DMS153 (cell line): Measurements from ENCODE around the gene MLKL.

Experiments used
- DNase-seq: peaks from one replicate; lab custom pipeline; 2025; lab: John Stamatoyannopoulos, UW

The MLKL gene

GRCh38 chr16:74650966-74651567 is 49.6 kb downstream of the MLKL start:
- no peak for DNase-seq

DNA sequence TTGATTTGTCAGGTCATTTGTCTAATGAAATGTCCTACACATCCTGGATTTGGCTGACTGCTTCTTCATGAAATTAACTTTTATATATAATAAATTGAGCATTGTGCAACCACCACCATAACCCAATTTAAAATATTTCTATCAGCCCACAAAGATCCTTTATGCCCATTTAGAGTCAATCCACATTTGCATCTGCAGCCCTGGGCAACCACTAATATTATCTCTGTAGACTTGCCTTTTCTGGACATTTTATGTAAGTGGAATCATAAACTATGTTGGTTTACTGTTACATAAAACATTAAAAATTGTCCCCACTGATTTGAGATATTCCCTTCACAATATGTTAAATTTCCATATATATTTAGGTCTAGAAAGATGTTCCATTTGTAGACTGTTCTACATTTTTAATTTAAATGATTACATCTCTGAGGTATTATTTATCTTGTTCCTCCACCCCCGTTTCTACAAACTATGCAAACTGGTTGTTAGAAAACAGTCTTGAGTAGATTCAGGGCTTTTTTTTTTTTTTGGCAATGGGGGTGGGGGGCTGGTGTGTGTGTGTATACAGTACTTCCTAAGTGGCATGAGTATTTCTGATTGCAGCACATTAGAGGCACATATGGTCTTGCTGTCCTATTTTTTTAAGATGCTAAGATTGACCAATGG is 50.7 kb downstream of the MLKL start:
- no peak for DNase-seq

- DNase-seq: no peak
Observed at GRCh38 chr16:74641969-74642368, 58.7 kb downstream of the MLKL start.

- no peak for DNase-seq
Observed at GRCh38 chr16:74637742-74638453, 62.8 kb downstream of the MLKL start.

GRCh38 chr16:74635303-74635702 is 65.4 kb downstream of the MLKL start:
- no peak for DNase-seq

GRCh38 chr16:74633686-74634085 is 67.0 kb downstream of the MLKL start:
- DNase-seq: no peak

- DNase-seq: no peak
Observed at GRCh38 chr16:74627506-74628220, 73.0 kb downstream of the MLKL start.

DNA sequence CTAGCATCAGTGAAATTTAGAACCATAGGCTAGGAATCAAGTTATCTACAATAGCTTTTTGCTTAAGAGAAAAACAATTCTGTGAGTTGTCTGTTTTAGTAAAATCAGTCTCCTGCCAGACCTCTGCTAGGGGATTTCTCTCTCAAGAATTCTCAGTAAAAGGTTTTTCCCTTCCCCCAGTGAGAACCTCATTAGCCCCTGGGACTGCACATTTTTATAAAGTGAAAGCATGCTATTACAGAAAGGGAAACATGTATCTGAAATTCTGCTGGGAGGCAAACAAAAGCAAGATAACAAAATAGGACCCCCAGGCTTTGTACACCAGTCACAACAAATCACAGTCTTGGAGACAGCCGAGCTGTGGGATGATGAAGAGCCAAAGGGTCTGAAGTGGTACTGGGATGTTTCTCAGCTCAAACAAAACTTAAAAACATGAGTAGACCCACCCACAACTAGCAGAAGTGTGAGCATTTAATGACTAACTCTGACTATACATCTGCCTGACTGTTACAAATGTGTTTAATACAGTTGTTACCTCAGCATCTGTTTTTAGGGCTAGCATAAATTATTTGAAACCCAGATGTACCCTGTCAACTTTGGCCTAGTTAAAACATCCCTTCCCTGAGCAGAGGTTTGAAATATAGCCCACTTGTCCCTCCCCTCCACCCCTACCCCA is 73.8 kb downstream of the MLKL start:
- DNase-seq: no peak

- DNase-seq: no peak
Observed at GRCh38 chr16:74625500-74626350, 74.9 kb downstream of the MLKL start.

- DNase-seq: no peak
Observed at GRCh38 chr16:74623839-74624235, 76.8 kb downstream of the MLKL start.

DNA sequence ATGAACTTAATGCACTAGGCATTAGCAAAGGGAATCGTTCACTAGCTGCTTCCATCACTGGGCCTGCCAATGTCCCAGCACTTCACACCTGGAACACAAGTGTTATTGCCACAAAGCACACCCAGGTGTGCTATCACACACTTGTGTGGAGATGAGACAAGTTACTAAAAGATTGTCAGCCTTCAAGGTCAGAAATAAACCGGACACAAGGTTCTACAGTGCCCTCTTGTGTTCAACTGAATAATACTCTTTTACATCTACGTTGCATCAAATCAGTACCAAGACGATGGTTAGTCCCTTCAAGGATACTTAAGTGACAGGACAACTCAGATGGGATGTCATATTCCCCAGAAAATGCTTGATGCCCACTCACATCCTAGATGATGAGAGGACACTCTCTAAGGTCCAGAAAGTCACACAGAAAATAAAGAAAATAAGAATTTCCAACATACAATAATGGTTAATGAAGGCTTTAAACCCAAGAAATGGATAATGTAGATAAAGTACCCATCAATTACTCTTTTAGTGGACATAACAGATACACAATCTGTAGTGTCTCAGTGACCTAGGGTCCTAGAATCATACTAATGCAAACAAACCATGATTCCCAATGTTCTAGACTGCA is 77.3 kb downstream of the MLKL start:
- no peak for DNase-seq

DNA sequence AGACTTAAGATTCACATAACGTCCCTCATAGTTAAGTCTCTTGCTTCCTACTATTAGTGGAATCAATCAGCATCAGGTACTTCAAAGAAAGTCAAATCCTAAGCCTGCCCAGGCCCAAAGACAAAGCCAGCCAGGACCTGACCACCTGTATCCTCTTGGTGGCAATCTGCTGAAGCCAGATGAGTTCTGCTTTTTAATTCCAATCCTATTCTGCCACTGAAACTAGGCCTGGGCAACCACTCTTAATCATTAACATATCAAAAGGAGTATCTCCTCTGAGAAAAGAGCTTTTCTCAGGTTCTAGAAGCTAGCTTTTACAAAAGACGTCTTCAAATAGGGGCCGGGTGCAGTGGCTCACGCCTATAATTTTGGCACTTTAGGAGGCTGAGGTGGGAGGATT is 78.7 kb downstream of the MLKL start:
- no peak for DNase-seq
